ENCODE measurements around the gene OBP2A. TPM values are rescaled to one million over a fixed set of nuclear protein-coding genes. Genes with fewer than 3 reads are reported as not detected.

OBP2A gene
- total RNA-seq, 4 donors from 2014 or later: 1.0 to 3.9 (median 1.7) TPM; not detected in 1

DNA sequence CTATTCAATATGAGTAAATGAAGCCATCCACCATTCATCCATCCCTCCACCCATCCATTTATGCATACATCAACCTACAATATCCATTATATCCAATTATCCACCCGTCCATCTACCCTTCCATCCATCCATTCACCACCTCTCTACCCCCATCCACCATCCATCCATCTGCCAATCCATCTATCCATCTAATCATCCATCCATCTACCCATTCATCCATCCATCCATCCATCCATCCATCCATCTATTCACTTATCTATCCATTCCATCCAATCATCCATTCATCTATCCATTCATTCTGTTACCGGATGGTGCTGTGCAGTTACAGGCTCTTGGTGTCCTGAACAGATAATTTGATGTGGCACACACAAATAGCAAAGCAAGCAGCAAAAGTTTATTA lies 26.3 kb downstream of the OBP2A start:
- Histone ChIP-seq H3K9me3 (no peaks in the 10 kb centered on the region), H3K27ac (no peak overlapping the region), H3K4me1 (no peaks in the 10 kb centered on the region), H3K27me3 (peaks cover 48% of the 10 kb centered on the region), H3K4me3 (no peak overlapping the region), H3K36me3 (no peaks in the 10 kb centered on the region)
- DNase-seq (ENCODE audit: low spot score in 2 of 2): no peak
- TF ChIP-seq EP300 (IDR thresholded peaks at IDR 0.05) (no peak), POLR2AphosphoS5 (IDR thresholded peaks at IDR 0.05) (no peak), POLR2A (IDR thresholded peaks at IDR 0.05) (no peak)
- TF ChIP-seq, protein P1, sequence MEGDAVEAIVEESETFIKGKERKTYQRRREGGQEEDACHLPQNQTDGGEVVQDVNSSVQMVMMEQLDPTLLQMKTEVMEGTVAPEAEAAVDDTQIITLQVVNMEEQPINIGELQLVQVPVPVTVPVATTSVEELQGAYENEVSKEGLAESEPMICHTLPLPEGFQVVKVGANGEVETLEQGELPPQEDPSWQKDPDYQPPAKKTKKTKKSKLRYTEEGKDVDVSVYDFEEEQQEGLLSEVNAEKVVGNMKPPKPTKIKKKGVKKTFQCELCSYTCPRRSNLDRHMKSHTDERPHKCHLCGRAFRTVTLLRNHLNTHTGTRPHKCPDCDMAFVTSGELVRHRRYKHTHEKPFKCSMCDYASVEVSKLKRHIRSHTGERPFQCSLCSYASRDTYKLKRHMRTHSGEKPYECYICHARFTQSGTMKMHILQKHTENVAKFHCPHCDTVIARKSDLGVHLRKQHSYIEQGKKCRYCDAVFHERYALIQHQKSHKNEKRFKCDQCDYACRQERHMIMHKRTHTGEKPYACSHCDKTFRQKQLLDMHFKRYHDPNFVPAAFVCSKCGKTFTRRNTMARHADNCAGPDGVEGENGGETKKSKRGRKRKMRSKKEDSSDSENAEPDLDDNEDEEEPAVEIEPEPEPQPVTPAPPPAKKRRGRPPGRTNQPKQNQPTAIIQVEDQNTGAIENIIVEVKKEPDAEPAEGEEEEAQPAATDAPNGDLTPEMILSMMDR (IDR thresholded peaks at IDR 0.05): no peak
- 82% methylated on average over 2 of the region's 2 CpGs for WGBS

DNA sequence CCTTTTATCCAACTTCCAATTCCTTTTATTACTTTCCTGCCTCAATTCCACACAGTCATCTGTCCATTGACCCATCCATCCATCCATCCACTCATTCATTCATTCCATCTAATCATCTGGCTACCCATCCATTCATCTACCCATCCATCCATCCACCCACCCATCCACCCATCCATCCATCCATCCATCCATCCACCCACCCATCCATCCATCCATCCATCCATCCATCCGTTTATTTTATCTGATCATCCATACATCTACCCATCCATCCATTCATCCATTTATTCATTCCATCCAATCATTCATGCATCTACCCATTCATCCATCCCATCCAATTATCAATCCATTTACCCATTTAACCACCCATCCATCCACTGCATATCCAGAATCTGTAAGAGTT lies 27.2 kb downstream of the OBP2A start:
- TF ChIP-seq EP300 (IDR thresholded peaks at IDR 0.05) (no peak), POLR2AphosphoS5 (IDR thresholded peaks at IDR 0.05) (no peak), POLR2A (IDR thresholded peaks at IDR 0.05) (no peak)
- TF ChIP-seq, protein P1 (IDR thresholded peaks at IDR 0.05): no peak
- WGBS: 90% methylated on average over 1 of the region's 1 CpG

DNA sequence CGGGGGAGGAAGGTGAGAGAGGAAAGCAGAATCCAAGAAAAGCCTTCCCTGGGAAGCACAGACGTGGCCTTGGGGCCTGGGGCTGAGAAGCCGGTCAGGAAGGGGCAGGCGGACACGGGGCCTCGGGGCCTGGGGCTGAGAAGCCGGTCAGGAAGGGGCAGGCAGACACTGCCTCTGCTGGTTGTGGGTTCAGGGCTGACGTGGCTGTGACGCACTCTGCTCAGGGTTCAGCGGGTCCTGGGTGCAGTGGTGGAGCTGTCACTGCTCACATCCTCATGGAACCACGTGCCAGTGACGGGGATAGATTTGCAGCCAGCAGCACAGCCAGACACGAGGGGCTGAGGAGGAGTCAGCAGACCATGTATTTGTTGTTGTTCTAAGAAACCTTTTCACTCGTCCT lies 28.4 kb downstream of the OBP2A start:
- H3K27ac ChIP-seq: no peak overlapping the region
- no peaks in the 10 kb centered on the region for H3K36me3 ChIP-seq
- DNase-seq (ENCODE audit: low spot score in 2 of 2): peak in 1 of 2 donors; percentile 75
- H3K27me3 ChIP-seq: peaks cover 47% of the 10 kb centered on the region
- no peaks in the 10 kb centered on the region for H3K4me1 ChIP-seq
- no peak overlapping the region for H3K4me3 ChIP-seq
- WGBS: 61% methylated on average over 13 of the region's 14 CpGs
- TF ChIP-seq POLR2AphosphoS5 (IDR thresholded peaks at IDR 0.05) (no peak), POLR2A (IDR thresholded peaks at IDR 0.05) (no peak), EP300 (IDR thresholded peaks at IDR 0.05) (no peak)
- TF ChIP-seq, protein P1 (IDR thresholded peaks at IDR 0.05): no peak
- H3K9me3 ChIP-seq: no peaks in the 10 kb centered on the region

More for the DNA sequence above, 27.2 kb downstream of the OBP2A start:
- Histone ChIP-seq H3K27ac (no peak overlapping the region), H3K4me1 (no peaks in the 10 kb centered on the region), H3K36me3 (no peaks in the 10 kb centered on the region), H3K9me3 (no peaks in the 10 kb centered on the region), H3K4me3 (no peak overlapping the region), H3K27me3 (peaks cover 46% of the 10 kb centered on the region)
- DNase-seq (ENCODE audit: low spot score in 2 of 2): no peak

DNA sequence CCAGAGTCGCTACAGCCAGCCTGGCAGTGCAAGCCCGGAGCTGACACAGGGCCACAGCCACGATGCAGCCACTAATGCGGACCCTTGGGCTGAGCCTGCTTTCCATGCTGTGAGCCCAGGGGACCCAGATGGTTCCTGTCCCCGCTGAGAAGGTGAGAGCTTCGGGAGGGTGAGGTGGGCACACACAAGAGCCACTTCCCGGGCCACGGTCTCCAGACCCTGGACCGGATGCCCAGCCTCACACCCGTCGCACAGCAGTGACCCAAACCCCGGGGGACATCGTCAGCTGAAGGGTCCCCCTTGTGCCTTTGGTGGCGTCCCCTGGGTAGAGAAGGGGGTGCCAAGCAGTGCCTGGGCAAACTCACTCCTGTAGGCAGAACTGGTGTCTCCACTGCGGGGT lies 29.0 kb downstream of the OBP2A start:
- TF ChIP-seq EP300 (IDR thresholded peaks at IDR 0.05) (no peak), POLR2A (IDR thresholded peaks at IDR 0.05) (no peak), POLR2AphosphoS5 (IDR thresholded peaks at IDR 0.05) (no peak)
- TF ChIP-seq, protein P1 (IDR thresholded peaks at IDR 0.05): no peak
- no peak for DNase-seq (ENCODE audit: low spot score in 2 of 2)
- Histone ChIP-seq H3K36me3 (no peaks in the 10 kb centered on the region), H3K4me3 (no peak overlapping the region), H3K27ac (no peak overlapping the region), H3K27me3 (peaks cover 49% of the 10 kb centered on the region), H3K4me1 (no peaks in the 10 kb centered on the region), H3K9me3 (no peaks in the 10 kb centered on the region)
- WGBS: 92% methylated on average over 2 of the region's 15 CpGs

DNA sequence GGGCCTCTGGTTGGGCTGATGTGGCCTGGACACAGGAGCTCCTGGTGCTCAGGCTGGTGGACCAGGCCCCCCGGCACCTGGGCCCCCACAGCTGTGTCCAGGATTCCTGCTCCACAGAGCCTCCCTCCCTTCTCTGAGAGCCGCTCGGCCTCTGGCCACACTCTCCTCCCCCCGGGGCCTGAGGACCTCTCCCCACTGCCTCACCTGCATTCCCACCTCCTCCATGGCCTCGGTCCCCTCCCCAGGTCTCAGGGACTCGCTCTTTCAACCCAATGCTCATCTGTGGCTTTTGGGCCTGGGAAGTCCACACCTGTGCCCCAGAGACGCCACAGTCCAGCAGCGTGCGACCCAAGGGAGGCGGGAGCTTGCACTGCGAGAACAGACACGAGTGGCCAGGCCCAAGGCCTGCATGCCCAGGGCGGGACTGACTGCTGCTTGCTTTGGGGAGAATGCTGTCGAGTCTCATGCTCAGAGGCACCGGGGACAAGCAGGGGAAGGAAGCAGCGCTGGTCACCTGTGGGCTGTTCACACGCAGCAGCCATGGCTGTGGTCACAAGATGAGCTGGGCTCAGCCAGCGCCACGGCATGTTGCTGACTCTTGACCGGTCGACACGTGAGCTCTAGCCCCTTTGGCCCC lies 30.2 kb downstream of the OBP2A start:
- Histone ChIP-seq H3K27ac (no peak overlapping the region), H3K36me3 (no peaks in the 10 kb centered on the region), H3K4me3 (no peak overlapping the region), H3K4me1 (no peaks in the 10 kb centered on the region), H3K27me3 (peaks cover 54% of the 10 kb centered on the region), H3K9me3 (no peaks in the 10 kb centered on the region)
- TF ChIP-seq POLR2AphosphoS5 (IDR thresholded peaks at IDR 0.05) (no peak), POLR2A (IDR thresholded peaks at IDR 0.05) (no peak), EP300 (IDR thresholded peaks at IDR 0.05) (no peak)
- TF ChIP-seq, protein P1 (IDR thresholded peaks at IDR 0.05): no peak
- 97% methylated on average over 6 of the region's 22 CpGs for WGBS
- DNase-seq (ENCODE audit: low spot score in 2 of 2): no peak

Measured in suprapubic skin (tissue), 4 donors.